HCT116 (cell line): ENCODE results near the gene KLHDC8B.

Experiments used
- EGR1 ChIP-seq: IDR thresholded peaks from 2 replicates; pipeline ENCODE4 v1.6.1; 2012; ENCODE audit warnings: low read depth
- EZH2 ChIP-seq: fragments of 200-600 bp; sonication (generic); IDR thresholded peaks from 2 replicates; pipeline ENCODE4 v1.6.1; 2017; ENCODE audit warnings: antibody characterized with exemption, mixed run types
- POLR2A ChIP-seq: IDR thresholded peaks from 2 replicates; pipeline ENCODE4 v1.7.0; 2011; ENCODE audit warnings: borderline replicate concordance; ENCODE audit not compliant: insufficient read depth, insufficient read length; ENCODE audit errors: extremely low read depth
- RAD21 ChIP-seq: IDR thresholded peaks from 2 replicates; pipeline ENCODE4 v1.6.1; 2012; ENCODE audit warnings: low read depth, mild to moderate bottlenecking
- SIN3A ChIP-seq: IDR thresholded peaks from 2 replicates; pipeline ENCODE4 v1.6.1; 2012; ENCODE audit warnings: low read depth
- YY1 ChIP-seq: IDR thresholded peaks from 2 replicates; pipeline ENCODE4 v1.6.1; 2011; ENCODE audit warnings: low read length, low read depth, moderate library complexity, mild to moderate bottlenecking; ENCODE audit not compliant: insufficient replicate concordance; ENCODE audit errors: extremely low read depth
- ZNF274 ChIP-seq: fragments of 200-500 bp; sonication (Bioruptor generic); IDR thresholded peaks from 2 replicates; pipeline ENCODE4 v1.6.1; 2014; ENCODE audit warnings: mild to moderate bottlenecking, low read depth, low read length, inconsistent platforms
- TF ChIP-seq, protein P1 (sequence below): IDR thresholded peaks from 2 replicates; pipeline ENCODE4 v1.6.1; 2012; ENCODE audit warnings: low read depth
- TF ChIP-seq, protein P2 (sequence below), 3 experiments: fragments of 200-600 bp in 1 of 3; sonication (generic) in 1 of 3; IDR thresholded peaks in 2 of 3; conservative IDR thresholded peaks in 1 of 3; 2 replicates each; pipeline ENCODE4 v1.5.1; 2012 to 2017; ENCODE audit warnings: low read depth in 2 of 3, low read length in 2 of 3, antibody characterized with exemption in 1 of 3, borderline replicate concordance in 1 of 3, control low read depth in 1 of 3, mild to moderate bottlenecking in 1 of 3, mixed read lengths in 1 of 3, mixed run types in 1 of 3, moderate library complexity in 1 of 3; ENCODE audit not compliant: insufficient read depth in 1 of 3
- TF ChIP-seq, protein P3 (sequence below): IDR thresholded peaks from 2 replicates; pipeline ENCODE4 v1.6.1; 2012

DNA sequence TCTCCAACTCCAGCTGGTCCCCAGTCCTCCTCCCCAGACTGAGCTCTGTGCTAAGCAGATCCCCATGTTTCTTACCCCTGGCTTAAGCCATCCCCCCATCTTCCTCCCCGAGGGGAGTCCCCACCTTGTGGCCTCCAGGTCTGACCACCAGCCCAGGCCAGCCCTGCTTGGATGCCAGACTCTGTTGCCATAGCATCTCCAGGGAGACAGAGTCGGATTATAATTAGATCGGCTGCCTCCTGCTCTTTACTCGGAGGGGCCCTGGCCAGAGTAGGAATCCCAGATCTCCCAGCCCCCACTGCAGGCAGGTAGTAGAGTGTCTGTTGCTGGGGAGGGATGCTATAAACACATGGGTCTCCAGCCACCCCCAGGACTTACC, 2.4 kb downstream of the KLHDC8B start:
- TF ChIP-seq, protein P1, sequence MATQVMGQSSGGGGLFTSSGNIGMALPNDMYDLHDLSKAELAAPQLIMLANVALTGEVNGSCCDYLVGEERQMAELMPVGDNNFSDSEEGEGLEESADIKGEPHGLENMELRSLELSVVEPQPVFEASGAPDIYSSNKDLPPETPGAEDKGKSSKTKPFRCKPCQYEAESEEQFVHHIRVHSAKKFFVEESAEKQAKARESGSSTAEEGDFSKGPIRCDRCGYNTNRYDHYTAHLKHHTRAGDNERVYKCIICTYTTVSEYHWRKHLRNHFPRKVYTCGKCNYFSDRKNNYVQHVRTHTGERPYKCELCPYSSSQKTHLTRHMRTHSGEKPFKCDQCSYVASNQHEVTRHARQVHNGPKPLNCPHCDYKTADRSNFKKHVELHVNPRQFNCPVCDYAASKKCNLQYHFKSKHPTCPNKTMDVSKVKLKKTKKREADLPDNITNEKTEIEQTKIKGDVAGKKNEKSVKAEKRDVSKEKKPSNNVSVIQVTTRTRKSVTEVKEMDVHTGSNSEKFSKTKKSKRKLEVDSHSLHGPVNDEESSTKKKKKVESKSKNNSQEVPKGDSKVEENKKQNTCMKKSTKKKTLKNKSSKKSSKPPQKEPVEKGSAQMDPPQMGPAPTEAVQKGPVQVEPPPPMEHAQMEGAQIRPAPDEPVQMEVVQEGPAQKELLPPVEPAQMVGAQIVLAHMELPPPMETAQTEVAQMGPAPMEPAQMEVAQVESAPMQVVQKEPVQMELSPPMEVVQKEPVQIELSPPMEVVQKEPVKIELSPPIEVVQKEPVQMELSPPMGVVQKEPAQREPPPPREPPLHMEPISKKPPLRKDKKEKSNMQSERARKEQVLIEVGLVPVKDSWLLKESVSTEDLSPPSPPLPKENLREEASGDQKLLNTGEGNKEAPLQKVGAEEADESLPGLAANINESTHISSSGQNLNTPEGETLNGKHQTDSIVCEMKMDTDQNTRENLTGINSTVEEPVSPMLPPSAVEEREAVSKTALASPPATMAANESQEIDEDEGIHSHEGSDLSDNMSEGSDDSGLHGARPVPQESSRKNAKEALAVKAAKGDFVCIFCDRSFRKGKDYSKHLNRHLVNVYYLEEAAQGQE, result no peak
- no peak for TF ChIP-seq ZNF274
- TF ChIP-seq, protein P2, sequence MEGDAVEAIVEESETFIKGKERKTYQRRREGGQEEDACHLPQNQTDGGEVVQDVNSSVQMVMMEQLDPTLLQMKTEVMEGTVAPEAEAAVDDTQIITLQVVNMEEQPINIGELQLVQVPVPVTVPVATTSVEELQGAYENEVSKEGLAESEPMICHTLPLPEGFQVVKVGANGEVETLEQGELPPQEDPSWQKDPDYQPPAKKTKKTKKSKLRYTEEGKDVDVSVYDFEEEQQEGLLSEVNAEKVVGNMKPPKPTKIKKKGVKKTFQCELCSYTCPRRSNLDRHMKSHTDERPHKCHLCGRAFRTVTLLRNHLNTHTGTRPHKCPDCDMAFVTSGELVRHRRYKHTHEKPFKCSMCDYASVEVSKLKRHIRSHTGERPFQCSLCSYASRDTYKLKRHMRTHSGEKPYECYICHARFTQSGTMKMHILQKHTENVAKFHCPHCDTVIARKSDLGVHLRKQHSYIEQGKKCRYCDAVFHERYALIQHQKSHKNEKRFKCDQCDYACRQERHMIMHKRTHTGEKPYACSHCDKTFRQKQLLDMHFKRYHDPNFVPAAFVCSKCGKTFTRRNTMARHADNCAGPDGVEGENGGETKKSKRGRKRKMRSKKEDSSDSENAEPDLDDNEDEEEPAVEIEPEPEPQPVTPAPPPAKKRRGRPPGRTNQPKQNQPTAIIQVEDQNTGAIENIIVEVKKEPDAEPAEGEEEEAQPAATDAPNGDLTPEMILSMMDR (IDR thresholded peaks at IDR 0.05 in 2 of 3, conservative IDR thresholded peaks at IDR 0.05 in 1 of 3; ENCODE audit: borderline replicate concordance in 1 of 3, insufficient read depth in 1 of 3, low read depth in 2 of 3, low read length in 2 of 3), result no peak
- TF ChIP-seq SIN3A, result no peak
- TF ChIP-seq RAD21, result no peak
- TF ChIP-seq YY1, result no peak
- no peak for TF ChIP-seq POLR2A
- no peak for TF ChIP-seq EZH2
- no peak for TF ChIP-seq EGR1
- TF ChIP-seq, protein P3, sequence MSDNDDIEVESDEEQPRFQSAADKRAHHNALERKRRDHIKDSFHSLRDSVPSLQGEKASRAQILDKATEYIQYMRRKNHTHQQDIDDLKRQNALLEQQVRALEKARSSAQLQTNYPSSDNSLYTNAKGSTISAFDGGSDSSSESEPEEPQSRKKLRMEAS, result no peak
